Measurements from ENCODE around the gene HLA-DPA1.

The HLA-DPA1 gene

DNA sequence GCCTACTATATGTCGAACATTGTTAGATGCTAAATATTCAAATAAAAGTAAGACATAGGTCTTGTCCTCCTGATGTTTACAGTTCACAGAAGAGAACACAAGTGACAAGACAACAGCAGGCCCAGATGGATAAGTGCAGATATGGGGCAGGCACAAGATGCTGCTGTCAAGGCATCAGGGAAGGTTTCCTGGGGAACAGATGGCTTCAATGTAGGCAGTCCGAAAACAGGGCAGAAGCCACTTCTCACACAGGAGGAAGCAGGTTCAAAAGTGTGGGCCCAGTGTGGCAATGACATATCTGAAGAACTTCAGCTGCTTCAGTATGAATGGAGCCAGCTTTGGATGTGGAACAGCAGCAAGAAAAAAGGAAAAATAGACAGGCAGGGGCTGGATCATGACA, 34.9 kb upstream of the HLA-DPA1 start:
- no peak for TF ChIP-seq CTCF (IDR thresholded peaks at IDR 0.05)
- Histone ChIP-seq H3K27me3 (peaks cover 35% of the 10 kb centered on the region), H3K9me3 (no peaks in the 10 kb centered on the region)

DNA sequence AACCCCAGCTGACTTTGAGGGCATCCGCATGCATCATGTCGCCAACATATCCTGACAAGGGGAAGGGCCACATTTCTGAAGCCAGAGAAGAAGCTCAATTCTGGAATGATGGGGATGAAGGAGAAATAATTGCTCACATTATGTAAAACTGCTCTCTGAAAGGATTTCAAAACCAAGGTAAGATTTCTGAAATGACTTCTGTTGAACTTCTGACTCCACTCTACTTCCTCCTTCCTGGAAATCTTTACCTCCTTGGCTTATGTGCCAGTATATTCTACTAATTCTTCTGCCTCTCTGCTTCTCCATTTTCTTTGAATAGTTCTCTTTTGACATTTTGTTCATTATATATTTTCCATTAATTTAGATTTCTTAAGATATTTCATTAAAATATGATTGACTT, 34.2 kb upstream of the HLA-DPA1 start:
- peaks cover 29% of the 10 kb centered on the region for H3K27me3 ChIP-seq
- TF ChIP-seq CTCF (IDR thresholded peaks at IDR 0.05), result no peak
- no peak overlapping the region for H3K4me3 ChIP-seq (ENCODE audit: low read depth in 1 of 2, low read length in 1 of 2)
- H3K27ac ChIP-seq, result no peak overlapping the region
- H3K9me3 ChIP-seq, result no peaks in the 10 kb centered on the region
- H3K4me1 ChIP-seq (ENCODE audit: control insufficient read depth in 1 of 2, insufficient read depth in 1 of 2, low read depth in 1 of 2, low read length in 1 of 2), result no peaks in the 10 kb centered on the region
- H3K36me3 ChIP-seq, result no peaks in the 10 kb centered on the region

More for the DNA sequence above, 34.9 kb upstream of the HLA-DPA1 start:
- Histone ChIP-seq H3K4me3 (ENCODE audit: low read depth in 1 of 2, low read length in 1 of 2) (no peak overlapping the region), H3K4me1 (ENCODE audit: control insufficient read depth in 1 of 2, insufficient read depth in 1 of 2, low read depth in 1 of 2, low read length in 1 of 2) (no peaks in the 10 kb centered on the region), H3K27ac (no peak overlapping the region), H3K36me3 (no peaks in the 10 kb centered on the region)

DNA sequence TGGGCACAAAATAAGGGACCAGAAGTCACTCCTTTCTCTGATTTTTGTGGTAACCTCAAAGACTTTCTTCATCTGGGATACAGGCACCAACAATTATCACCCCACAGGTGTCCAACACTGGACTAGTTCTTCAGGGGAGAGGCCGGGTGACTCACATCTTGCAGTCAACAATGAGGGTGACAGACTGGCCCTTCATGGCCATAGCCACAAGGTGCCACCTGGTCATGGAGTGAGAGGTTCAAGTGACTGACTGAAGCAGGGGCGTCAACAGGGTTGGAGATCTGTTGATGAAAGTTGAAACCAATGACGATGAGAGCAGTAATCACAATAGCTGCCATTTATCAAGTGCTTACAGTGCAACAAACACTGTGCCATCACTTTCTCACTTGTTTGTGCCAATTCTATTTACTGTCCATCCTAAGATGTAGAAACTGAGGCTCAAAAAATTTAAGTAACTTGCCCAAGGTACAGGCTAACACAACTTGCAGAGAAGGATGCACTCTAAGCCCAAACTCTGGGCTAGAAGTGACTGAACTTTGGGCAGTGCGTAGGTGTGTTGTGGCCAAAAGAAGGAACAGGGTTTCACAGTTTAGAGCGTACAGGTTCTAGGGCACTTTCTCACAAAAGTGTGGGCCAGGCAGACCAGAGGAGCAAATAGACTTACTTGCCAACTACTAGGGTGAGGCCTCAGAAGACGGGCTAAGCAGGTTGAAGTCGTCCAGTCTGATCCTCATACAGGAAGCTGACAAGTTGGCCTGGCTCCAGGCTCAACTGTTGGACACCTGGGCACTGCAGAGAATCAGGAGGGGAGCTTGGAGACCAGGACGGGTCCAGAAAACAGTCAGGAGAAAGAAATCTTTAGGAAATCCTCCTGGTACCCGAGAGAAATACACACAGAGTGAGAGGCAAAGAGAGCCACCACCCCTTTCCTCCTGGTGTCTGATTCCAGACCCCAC, 32.7 kb upstream of the HLA-DPA1 start:
- Histone ChIP-seq H3K27me3 (peaks cover 25% of the 10 kb centered on the region), H3K9me3 (peaks cover 3% of the 10 kb centered on the region), H3K4me1 (ENCODE audit: control insufficient read depth in 1 of 2, insufficient read depth in 1 of 2, low read depth in 1 of 2, low read length in 1 of 2) (no peaks in the 10 kb centered on the region), H3K27ac (no peak overlapping the region), H3K4me3 (ENCODE audit: low read depth in 1 of 2, low read length in 1 of 2) (no peak overlapping the region), H3K36me3 (no peaks in the 10 kb centered on the region)
- no peak for TF ChIP-seq CTCF (IDR thresholded peaks at IDR 0.05)

DNA sequence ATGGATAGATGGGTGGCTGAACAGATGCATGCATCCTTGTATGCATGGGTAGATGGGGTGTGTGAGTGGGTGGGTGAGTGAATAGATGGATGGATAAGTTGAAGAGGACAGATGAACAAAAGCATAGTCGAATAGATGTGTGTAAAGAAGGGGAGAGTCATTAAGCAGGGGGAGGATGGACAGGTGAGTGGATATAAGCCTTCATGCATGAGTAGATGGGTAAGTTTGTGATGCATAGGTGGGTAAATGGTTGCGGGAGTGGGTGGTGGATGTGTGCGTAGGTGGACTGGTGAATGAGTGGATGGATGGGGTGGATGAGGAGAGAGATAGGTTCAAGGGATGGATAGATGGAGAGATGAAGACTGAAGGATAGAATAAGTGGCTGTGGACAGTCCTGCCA, 31.9 kb upstream of the HLA-DPA1 start:
- Histone ChIP-seq H3K4me3 (ENCODE audit: low read depth in 1 of 2, low read length in 1 of 2) (no peak overlapping the region), H3K27ac (no peak overlapping the region), H3K4me1 (ENCODE audit: control insufficient read depth in 1 of 2, insufficient read depth in 1 of 2, low read depth in 1 of 2, low read length in 1 of 2) (no peaks in the 10 kb centered on the region), H3K27me3 (peaks cover 20% of the 10 kb centered on the region), H3K36me3 (no peaks in the 10 kb centered on the region), H3K9me3 (peaks cover 11% of the 10 kb centered on the region)
- TF ChIP-seq CTCF (IDR thresholded peaks at IDR 0.05), result no peak

DNA sequence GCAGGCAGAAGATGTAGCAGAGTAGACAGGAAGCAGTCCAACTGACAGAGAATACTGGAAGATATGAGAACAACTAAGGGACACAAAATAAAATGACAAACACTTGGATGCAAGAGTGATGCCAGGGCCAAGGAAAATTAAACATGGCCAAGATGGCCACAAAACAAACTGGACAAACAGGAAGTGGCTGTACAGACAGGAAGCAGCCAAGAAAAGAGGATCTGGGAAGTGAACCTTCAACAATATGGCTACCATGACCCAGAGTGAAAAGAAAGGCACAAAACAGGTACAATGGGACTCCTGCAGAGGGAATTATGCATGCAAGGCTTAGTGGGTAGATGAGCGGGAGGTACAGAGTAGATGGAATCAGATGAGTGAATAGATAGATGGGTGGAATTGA, 31.4 kb upstream of the HLA-DPA1 start:
- H3K4me3 ChIP-seq (ENCODE audit: low read depth in 1 of 2, low read length in 1 of 2), result no peak overlapping the region
- H3K27me3 ChIP-seq, result peaks cover 15% of the 10 kb centered on the region
- H3K9me3 ChIP-seq, result peaks cover 14% of the 10 kb centered on the region
- H3K36me3 ChIP-seq, result no peaks in the 10 kb centered on the region
- H3K4me1 ChIP-seq (ENCODE audit: control insufficient read depth in 1 of 2, insufficient read depth in 1 of 2, low read depth in 1 of 2, low read length in 1 of 2), result no peaks in the 10 kb centered on the region
- no peak for TF ChIP-seq CTCF (IDR thresholded peaks at IDR 0.05)
- no peak overlapping the region for H3K27ac ChIP-seq

Measured in neutrophil (primary cell).